SIG-M5 (cell line): Measurements from ENCODE around the gene ATL2.
"Not testable (repeated sequence)": the region's sequence is repeated elsewhere in the genome, so short reads cannot be mapped to it uniquely, and the experiment has no call there.

ENCODE experiments used
- DNase-seq: peaks from one replicate; lab custom pipeline; 2025; lab: John Stamatoyannopoulos, UW

ATL2 gene

DNA sequence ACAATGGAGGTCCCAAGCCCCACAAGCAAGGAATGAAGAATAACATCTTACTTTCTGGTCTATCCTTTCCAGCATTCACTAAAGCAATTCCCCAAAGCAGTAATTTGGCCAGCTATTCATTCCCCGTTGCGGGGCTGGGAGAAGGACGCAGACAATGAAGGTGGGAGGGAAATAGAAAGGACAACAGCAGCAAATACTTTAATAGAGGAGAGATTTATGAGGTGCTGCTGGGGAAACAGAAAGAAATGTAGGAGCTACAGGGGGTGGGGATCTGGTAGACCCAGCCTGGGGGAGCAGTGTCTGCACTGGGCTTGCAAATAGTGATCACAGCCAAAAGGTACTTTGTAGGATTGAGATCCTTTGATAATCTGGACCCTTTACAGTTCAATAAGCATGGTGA lies 13.9 kb upstream of the ATL2 start:
- DNase-seq = no peak

DNA sequence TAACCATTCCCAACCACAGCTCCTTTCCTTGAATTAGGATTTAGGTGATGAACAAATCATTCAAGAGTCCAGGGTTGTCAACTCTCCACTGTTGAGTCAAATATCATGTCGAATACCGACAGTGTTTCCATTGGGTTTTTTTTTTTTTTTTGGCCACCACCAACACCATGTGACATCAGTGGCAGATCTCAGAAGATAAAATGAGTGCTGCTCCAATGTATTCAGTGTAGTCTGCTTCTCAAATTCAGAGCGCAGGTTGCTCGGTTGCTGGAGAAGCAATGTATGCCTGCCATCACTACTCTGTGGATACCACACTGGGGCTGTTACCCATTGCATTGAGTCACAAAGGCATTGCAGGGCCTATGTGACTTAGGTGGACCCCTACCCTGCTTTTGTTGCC lies 10.8 kb upstream of the ATL2 start:
- no peak for DNase-seq

DNA sequence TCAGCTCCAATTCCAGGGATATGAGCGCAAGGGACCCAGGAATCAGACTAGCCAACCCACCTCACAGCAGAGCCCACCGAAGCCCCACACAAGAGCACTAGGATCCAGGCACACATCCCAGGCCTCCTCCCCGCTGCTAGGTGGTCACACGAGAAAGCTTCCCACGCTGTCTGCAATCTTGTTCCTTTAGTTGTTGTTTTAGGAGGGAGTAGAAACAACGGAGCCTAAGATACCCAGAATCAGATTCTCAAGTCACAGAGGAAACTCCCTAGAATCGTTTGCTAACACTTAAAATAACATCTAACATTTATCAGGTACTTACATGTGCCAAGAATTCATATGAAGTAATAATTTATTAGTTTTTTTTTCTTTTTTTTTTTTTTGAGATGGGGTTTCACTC lies 9.7 kb upstream of the ATL2 start:
- DNase-seq = no peak

DNA sequence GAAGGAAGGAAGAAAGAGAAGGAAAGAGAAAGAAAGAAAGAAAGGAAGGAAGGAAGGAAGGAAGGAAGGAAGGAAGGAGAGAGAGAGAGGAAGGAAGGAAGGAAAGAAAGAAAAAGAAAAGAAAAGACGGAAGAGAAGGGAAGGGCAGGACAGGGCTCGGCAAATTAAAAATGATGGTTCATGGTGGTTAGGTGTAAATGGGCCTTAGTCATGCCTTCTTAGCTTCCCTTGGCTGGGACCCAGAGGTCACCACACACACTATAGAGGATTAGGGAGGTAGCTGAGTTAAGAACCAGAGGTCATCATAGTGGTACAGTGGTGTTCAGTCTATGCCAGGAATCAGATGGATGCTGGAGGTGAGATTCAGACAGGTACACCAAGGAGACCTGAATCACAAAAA lies 9.3 kb upstream of the ATL2 start:
- no peak for DNase-seq

DNA sequence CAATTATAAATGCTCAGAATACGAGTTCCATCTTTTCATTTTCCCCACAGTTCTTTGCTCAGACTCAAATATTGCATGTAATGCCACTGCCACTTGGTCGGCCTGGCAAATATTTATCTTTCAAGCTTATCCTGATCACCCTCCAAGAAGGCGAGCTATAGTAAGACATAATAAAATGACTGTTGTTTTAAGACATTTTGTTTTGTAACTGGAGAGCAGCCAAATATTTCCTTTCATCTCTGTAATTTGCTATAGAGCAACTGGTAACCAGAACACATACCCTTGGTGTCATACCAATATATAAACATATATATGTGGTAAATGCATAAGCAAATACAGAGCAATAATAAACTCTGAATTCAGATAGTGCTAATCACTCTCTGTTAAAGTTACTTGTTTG lies 7.3 kb upstream of the ATL2 start:
- no peak for DNase-seq

DNA sequence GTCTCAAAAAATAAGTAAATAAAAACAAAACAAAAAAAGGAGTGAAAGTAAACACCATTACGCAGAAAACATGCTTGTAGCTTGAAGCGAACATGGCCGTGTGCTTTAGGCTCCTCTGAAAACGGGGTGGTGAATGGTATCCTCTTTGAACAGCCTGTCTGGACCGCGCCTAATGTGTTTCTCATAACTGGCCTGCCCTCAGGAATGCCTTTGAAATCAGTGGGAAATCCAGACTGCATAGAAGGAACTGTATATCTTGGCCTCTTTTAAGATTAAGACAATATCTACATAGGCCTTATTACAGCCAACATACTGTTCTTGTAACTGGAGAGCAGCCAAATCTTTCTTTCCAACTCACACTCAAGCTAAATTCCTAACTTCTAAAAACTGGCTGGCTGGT lies 6.7 kb upstream of the ATL2 start:
- DNase-seq = not testable (repeated sequence)

DNA sequence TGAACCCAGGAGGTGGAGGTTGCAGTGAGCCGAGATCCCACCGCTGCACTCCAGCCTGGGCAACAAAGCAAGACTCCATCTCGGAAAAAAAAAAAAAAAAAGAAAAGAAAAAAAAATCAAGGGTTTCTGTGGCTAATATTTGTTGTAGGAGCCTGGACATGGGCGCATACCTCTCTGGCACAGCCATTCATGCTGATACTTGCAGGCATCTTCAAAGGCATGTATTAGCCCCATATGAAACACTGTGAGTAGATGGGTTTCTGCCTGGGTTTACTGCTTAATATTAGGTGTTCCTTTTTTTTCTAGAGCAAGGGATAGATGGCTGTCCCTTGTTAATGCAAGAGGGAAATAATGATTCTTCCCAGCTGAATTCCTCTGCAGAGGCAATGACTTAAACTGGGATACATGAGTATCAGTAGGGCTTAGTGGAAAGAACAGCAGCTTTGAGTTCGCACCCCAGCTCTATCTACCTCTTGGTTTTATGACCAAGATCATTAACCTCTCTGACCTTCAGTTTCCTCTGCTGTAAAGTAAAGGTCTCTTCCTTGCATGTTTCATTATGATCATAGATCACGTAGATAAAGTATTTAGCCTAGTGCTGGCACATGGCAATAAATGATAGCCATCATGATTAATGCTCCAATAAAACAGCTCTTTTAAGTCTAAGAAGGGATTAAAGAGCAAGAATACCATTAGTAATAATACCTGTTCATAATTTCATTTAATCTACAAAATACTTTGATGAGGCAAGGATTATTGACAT lies 4.5 kb upstream of the ATL2 start:
- DNase-seq = no peak

DNA sequence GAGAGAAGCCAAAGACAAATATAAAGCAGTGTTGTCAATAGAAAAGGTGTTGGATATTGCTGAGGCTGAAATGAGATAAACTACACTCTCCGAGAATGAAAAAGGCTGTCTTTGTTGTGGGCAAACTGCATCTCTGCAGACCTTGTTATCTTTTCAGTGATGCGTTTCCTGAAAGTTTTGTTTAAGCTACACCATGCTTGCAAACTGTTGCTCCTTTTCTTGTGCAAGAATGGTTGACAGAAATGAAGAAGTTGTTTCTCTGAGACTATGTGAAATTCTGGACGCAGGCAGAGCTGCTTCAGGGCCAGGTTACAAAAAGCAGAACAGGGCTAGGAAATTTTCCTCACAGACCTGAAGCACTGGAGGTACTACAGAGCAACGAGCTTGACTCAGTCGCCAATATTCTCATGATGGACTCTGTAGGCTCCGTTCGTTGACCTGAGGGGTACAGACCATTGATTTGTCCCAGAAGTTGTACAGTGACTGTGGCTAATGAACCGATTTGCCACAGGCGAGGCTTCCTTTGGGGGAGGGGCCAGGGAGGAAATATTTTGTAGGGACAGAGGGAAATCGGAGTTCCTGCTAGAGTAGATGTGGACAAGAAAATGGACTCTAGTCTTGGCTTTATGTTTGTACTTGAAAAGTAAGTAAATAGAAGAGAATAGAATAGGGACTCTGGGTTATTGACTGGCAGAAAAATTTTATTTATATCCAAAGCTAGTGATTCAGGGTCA lies 3.5 kb upstream of the ATL2 start:
- peak; percentile 85 for DNase-seq

DNA sequence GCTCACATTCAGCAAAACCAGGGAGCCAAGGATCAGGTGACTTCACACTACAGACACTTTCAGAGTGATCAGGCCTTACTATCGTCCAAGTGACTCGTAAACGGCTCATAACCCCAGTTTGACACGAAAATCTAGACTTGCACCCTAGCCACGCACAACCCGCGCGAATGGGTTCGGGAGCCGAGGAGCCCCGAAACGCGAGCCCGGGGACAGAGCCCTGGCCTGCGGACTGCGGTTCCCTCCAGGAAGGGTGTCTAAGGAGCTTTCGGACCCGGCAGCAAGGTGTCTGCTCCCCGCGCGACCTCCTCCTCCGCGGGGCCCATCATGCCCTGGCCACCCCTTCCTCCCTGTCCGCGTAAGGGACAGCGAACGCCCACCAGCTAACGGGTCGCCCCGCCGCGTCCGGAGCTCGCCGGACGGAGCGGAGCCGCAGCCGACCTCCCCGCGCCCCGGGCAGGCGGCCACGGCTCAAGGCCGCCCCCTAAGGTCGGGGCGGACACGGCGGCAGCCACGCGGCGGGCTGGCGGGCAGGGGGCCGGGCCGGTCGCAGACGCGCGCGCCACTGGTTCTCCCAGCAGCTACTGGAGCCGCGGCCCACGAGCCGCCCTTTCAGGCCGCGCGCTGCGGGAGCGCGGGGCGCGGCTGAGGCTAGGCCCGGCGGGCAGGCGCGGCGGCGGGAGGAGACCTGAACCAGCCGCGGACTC lies 575 bp downstream of the ATL2 start:
- DNase-seq = no peak

DNA sequence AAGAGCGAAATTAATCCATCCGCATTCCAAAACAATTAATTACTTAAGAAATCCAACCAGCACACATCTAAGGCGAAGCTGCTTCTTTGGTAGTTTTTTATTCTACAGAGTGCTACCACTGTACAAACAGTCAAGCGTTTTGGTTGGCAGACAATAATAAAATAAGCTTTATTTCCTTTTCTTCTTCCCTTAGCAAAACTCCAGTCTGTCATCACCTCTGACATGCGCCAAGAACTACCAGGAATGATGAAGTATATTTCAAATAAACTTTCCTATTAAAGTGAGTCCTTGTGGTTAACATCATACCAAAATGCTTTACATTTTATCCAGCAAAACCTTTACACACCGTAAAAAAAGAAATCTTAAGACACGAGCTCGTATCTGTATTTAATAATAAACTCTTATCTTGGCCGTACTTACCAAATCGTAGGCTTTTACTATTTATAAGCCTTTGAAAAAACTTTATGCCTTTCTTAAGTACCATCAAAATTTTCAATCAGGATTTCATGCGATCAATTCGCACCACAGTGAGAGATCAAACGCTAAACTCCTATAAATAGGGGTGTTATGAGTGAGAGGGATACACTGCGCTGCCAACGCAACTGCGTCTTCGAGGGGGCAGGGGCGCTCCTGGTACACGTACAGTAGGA lies 1.3 kb downstream of the ATL2 start:
- DNase-seq = no peak

DNA sequence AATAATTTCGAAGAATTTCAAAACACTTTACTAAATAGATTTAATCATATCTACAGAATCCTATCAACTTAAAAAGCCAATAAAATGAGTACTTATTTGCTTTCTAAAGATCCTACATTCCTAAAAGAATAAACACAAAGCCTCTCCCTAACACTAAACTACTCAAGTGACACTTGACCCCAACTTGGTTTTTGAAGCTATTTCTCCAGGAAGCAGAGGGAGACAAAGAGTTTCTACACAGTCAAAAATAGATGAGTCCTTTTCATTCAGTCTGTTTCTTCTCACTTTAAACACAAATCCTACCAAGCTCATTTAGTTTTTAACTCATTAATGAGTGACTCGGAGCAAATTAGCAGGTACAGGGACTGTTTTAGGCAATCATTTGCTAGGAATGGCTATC lies 2.1 kb downstream of the ATL2 start:
- DNase-seq = no peak

DNA sequence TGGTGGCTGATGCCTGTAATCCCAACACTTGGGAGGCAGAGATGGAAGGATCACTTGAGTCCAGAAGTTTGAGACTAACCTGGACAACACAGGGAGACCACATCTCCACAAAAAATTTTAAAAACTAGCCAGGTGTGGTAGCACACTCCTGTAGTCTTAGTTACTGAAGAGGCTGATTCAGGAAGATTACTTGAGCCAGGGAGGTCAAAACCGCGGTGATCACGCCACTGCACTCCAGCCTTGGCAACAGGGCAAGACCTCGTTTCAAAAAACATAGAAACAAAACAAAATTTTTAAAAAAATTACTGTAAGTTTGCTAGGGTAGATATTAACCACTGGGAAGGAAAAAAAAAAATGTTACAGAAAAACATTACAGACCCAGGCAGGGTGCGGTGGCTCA lies 5.8 kb downstream of the ATL2 start:
- DNase-seq = no peak

DNA sequence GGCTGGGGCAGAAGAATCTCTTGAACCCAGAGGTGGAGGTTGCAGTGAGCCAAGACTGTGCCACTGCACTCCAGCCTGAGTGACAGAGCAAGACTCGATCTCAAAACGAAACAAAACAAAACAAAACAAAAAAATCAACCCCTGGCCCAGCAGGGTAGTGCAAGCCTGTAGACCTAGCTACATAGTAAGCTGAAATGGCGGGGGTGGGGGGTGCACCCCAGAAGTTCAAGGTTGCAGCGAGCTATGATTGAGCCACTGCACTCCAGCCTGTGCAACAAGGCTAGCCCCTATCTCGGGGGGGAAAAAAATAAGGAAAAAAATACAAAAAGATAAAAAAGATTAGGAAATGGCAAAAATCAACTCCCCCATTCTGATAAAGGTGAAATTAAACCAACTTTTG lies 6.4 kb downstream of the ATL2 start:
- no peak for DNase-seq

DNA sequence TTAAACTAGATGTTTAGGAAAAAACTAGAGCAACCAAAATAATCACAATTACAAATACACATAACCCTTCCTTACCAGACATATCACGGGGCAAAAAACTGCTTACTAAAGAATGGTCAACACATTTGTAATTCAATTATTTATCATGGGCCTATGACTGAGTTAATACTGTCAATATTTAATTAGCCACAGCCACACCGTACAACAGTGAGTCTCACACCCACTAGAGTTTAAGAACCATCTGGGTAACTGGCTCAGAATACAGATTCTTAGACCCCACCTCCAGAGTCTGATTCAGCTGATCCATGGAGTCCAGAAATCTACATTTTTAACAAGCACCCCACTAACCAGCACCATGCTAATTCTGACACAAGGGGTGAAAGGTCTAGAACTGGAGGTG lies 14.8 kb downstream of the ATL2 start:
- DNase-seq = no peak

DNA sequence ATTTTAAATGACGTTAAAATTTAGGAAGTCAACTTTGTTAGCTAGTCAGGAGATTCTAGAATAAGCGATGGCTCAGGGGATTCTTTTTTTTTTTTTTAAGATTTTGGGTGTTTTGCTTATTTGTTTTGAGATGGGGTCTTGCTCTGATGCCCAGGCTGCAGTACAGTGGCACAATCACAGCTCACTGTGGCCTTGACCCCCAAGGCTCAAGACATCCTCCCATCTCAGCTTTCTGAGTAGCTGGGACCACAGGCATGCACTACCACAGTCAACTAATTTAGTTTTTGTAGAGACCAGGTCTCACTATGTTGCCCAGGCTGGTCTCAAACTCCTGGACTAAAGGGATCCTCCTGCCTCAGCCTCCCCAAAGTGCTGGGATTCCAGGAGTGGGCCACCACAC lies 16.9 kb downstream of the ATL2 start:
- DNase-seq = no peak

DNA sequence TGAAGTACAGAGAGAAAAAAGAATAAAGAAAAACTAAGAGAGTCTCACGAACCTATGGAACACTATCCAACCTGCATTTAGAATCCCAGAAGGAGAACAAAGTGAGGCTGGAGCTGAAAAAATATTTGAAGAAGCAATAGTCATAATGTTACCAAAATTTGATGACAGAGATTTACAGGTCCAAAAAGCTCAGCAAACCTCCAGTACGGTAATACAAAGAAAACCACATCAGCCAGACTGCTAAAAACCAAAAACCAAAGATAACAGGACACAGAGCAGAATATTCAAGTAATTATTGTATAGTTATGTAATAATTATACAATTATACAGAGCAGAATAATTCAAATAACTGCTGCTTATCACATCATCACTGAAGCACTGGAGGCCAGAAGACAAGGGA lies 23.7 kb downstream of the ATL2 start:
- DNase-seq = no peak

DNA sequence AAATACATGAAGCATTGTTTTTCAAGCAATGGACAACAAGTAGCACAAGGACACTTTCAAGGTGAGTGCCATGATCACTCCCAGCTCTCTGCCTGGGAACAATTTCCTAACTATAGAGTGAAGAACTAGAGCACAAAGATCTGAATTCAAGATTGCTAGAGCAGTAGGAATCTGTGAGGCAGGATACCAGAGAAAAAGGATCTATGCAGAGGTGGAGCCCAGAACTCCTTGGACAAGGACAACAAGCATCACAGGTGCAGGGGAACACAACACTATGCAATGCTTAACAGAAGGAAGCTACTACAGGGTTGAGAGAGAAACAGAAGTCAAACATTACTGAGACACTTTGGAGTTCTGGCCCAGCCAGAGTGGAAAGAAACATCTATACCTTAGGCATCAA lies 24.7 kb downstream of the ATL2 start:
- DNase-seq = no peak

DNA sequence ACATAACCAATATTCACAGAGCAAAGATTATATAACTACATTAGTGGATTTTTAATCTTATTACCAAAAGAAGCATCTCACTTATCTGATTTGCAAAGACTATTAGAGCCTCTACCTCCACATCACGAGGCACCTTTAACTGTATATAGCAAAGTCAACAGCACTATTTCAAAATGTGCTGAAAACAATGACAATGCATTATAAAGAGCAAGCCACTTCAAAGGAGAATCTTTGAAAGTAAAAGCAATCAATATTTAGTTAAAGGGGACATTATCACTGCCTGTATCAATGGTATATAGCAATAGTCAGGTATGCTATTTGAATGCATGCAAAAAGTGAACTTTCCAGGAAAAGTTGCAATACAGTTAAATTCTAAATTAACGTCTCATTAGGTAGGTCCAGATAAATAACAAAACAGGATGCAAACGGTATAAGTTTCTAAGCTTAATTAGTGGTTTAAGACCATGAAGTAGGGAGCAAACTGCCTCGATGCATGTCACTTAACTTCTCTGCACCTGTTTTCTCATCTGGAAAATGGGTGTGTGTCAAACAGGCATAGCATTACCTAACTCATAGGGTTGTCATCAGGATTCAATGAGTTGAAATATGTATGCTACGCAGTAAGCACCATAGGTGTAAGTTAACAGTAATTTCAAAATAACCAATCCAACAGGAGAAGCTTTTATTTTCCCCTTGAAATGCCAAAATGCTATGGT lies 31.6 kb downstream of the ATL2 start:
- DNase-seq = no peak

DNA sequence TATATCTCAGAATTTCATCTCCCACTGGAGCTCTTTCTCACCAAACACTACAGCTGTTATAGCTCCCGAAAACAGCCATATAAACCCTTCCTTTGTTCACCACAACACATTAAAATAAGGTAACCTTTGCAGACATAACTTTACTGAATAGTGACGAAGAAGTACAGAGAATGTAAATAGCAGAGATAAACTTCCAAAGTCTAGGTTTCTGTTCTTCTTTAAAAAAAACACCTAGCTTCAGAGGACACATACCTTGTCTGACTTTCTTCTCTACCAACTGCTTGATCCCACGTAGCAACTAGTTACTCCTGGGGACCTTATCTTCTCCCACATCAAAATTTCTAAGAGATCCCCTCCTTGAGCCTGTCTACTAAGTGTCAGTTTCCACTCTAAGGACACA lies 32.3 kb downstream of the ATL2 start:
- DNase-seq = no peak

DNA sequence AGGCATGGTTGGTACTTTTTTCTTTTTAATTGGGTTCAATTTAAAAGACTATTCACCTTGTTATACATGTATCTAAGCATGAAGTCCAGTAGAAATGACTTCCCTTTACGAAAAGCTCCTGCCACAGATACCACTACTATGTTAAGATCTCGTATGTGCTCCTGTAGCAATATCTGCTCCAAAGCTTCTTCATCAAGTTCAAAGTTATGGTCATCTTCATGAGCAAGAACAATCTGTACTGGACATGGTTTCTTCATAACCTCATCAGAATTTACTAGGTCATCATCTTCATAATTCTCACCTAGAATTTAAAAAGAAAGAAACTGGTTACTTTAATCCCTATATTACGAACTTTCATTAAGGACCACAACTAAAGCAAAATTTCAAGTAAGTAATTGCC lies 33.9 kb downstream of the ATL2 start:
- DNase-seq = no peak

DNA sequence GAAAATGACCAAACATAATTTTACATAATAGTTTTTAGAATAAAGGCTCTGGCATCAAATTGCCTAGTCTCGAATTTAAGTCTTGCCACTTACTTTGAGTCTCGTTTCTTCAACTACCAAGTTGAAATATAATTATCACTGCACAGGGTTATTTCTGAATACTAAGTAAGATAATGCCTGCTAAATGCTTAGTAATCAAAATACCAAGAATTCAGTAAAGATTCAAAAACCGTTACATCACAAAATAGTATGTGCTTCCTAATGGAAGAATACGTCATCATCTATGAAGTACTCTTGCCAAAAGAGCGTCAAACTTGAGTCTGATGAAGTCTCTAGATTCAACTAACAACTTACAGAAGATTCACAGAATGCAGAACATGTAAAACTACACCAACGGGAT lies 40.5 kb downstream of the ATL2 start:
- no peak for DNase-seq

DNA sequence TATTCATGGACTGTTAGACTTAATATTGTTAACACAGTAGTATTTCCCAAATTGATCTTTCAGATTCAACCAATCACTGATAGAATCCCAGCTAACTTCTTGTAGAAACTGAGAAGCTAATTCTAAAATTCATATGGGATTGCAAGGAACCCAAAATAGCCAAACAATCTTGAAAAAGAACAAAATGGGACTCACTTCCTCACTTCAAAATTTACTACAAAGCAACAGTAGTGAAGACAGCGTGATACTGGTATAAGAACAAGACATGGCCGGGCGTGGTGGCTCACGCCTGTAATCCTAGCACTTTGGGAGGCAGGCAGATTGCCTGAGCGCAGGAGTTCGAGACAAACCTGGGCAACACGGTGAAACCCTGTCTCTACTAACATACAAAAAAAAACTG lies 46.3 kb downstream of the ATL2 start:
- DNase-seq = no peak
